D721Med (cell line): ENCODE measurements around the gene RAPGEF1.

Experiments used
- DNase-seq: peaks from one replicate; pipeline ENCODE4 v3.0.0; 2011; ENCODE audit warnings: low spot score; ENCODE audit not compliant: insufficient read length
- FAIRE-seq: peaks from 2 replicates; lab custom pipeline; 2011; peaks lifted over from hg19 to GRCh38; lab: Jason Lieb, UNC
- CTCF ChIP-seq: IDR thresholded peaks from 2 replicates; pipeline ENCODE4 v1.5.1; 2012; ENCODE audit warnings: mild to moderate bottlenecking, control low read depth; ENCODE audit not compliant: insufficient read depth; ENCODE audit errors: missing control alignments

The RAPGEF1 gene

GRCh38 chr9:131673068-131673467 is 66.8 kb downstream of the RAPGEF1 start:
- DNase-seq = no peak
- no peak for FAIRE-seq
- no peak for TF ChIP-seq CTCF

- no peak for TF ChIP-seq CTCF
- DNase-seq (no peak), FAIRE-seq (no peak)
Measured at GRCh38 chr9:131672451-131672850, 67.4 kb downstream of the RAPGEF1 start.

DNA sequence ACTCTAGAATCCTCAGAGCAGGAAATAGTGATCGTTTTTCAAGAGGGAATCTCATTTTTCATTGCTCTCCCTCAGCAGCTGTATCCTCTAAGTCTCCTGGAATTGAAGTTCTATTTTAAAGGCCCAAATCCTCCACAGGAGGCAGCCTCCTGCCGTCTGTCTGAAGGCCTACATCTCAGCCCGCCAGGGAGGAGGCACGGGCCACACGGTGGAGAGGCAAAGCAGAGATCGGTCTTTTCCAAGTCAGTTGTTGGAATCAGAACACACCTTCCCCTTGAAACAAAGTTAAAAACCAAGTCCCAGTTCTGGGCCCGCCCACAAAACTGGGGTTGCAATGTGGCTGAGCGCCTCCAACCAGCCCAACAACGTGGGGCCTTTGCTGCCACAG is 68.7 kb downstream of the RAPGEF1 start:
- DNase-seq (no peak), FAIRE-seq (no peak)
- TF ChIP-seq CTCF = no peak

DNA sequence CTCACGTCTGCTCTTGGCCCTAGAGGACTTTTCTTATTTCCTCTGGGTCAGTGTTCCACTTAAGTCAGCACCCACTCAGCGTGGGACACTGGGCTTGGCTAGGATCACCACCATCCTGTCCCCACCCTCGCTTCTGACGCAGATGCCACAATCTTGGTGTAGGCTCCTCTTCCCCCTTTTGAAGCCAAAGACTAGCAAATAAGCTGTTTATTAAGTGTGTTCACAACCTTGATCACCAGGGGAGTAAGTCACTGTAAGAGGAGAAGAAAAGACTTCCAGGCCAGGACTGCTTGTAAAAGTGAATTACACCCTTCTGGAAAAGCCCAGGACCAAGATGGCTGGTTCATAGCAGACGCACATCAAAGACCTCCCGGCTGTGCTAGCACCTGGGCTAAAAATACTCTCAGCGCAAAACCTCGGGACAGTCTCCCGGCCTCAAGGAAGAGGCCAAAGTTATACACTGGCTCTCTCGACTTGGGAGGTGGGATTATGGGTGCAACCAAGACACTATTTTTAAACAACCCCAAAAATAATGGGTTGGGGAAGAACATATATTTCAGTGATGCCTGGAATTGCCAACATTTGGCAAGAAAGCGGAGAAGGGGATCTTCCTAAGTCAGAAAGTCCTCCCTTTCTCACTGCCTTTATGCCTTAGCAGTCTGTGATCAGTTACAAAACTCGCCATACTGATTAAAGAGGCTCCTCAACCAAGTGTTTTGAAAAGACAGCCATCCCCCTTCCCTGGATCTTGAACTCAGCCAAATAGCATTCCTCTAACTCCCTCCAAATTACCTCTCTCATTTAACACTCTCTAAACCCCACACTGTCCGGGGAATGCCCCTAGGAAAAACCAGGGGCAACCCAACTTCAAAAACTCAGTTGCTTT is 69.4 kb downstream of the RAPGEF1 start:
- FAIRE-seq = no peak
- TF ChIP-seq CTCF = no peak
- no peak for DNase-seq

GRCh38 chr9:131669269-131670157 is 70.4 kb downstream of the RAPGEF1 start:
- TF ChIP-seq CTCF = no peak
- DNase-seq = no peak
- no peak for FAIRE-seq

DNA sequence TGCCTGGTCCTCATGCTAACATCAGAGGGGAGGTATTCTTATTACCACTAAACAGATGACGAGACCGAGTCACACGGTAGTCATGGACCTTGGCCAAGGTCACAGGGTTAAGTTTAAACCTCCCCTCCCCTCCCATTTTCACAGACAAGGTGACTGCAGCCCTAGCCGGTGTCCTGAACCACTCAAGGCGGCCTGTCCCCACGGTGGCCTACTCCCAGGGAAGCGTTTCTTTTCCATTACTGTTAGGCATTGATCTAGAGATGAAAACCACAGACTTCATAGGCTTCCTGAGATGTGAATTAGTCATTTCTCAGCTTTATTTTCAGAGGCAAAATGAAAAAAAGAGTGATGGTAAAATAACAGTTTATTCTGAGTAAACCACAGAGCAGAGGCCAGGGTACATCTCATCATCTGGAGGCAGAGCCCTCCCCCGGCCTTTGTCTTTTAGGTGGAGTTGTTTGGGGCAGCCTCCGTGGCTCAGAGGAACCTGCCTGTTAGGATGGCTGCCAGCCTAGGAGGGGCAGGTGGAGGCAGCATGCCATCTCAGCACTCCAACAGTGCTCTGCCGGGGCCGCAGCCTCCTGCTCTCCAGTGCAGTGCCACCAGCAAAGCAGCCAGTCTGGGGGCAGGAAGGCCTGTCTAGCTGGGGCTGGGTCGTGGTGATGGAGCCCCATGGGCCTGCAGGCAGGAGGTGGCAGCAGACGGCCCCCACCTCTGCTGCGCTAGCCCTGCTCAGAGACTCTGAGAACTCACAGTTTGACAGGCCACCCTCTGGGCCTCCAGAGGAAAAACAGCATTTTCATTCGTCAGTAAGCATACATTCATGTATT is 71.2 kb downstream of the RAPGEF1 start:
- FAIRE-seq = no peak
- no peak for DNase-seq
- TF ChIP-seq CTCF = no peak
